GM18519 (cell line): Measurements from ENCODE around the gene CD1D.
"Not testable (repeated sequence)": the region's sequence is repeated elsewhere in the genome, so short reads cannot be mapped to it uniquely, and the experiment has no call there.

ENCODE experiments used
- ATAC-seq: cut with Tn5 transposase; IDR thresholded peaks from one replicate; pipeline ENCODE4 v1.9.1; 2021; ENCODE audit warnings: mild to moderate bottlenecking, moderate library complexity; ENCODE audit not compliant: unreplicated experiment, low FRiP score

CD1D gene

GRCh38 chr1:158175915-158176314 lies 4.8 kb upstream of the CD1D start:
- ATAC-seq = not testable (repeated sequence)

GRCh38 chr1:158176399-158176798 lies 4.3 kb upstream of the CD1D start:
- ATAC-seq = no peak

GRCh38 chr1:158176849-158177699 lies 3.6 kb upstream of the CD1D start:
- ATAC-seq = not testable (repeated sequence)

GRCh38 chr1:158177700-158178450 lies 2.8 kb upstream of the CD1D start:
- no peak for ATAC-seq

- ATAC-seq = peak; percentile 94
These were observed 1.2 kb upstream of the CD1D start for GRCh38 chr1:158179301-158180041.

GRCh38 chr1:158181577-158181922 lies 855 bp downstream of the CD1D start:
- ATAC-seq = no peak

GRCh38 chr1:158185770-158186169 lies 5.1 kb downstream of the CD1D start:
- ATAC-seq = no peak

GRCh38 chr1:158186180-158186579 lies 5.5 kb downstream of the CD1D start:
- no peak for ATAC-seq

GRCh38 chr1:158188611-158189010 lies 7.9 kb downstream of the CD1D start:
- no peak for ATAC-seq

GRCh38 chr1:158189624-158190023 lies 8.9 kb downstream of the CD1D start:
- no peak for ATAC-seq

GRCh38 chr1:158191299-158191698 lies 10.6 kb downstream of the CD1D start:
- no peak for ATAC-seq

- no peak for ATAC-seq
These were observed 15.8 kb downstream of the CD1D start for GRCh38 chr1:158196461-158196860.

GRCh38 chr1:158199849-158200248 lies 19.2 kb downstream of the CD1D start:
- ATAC-seq = no peak

GRCh38 chr1:158200527-158200926 lies 19.8 kb downstream of the CD1D start:
- no peak for ATAC-seq

GRCh38 chr1:158203693-158204457 lies 23.2 kb downstream of the CD1D start:
- ATAC-seq = no peak

GRCh38 chr1:158204458-158204827 lies 23.7 kb downstream of the CD1D start:
- no peak for ATAC-seq

- no peak for ATAC-seq
These were observed 28.0 kb downstream of the CD1D start for GRCh38 chr1:158208586-158209116.

- no peak for ATAC-seq
These were observed 31.6 kb downstream of the CD1D start for GRCh38 chr1:158212320-158212719.

GRCh38 chr1:158223445-158223844 lies 42.8 kb downstream of the CD1D start:
- not testable (repeated sequence) for ATAC-seq
